SK-N-SH treated with all-trans-retinoic acid at 6 μM for 48 hours (cell line): ENCODE results near the gene GRIK4.

Source experiments
- ATAC-seq: fragments of 200-7000 bp; cut with Tn5 transposase; 3 replicates; pipeline ENCODE4 v1.9.1; 2020; ENCODE audit warnings: mild to moderate bottlenecking, moderate library complexity
- ARNTL ChIP-seq: fragments of 450-650 bp; formaldehyde crosslinking; IDR thresholded peaks from 2 replicates; pipeline ENCODE4 v1.5.0; 2020; ENCODE audit warnings: low read depth, mild to moderate bottlenecking, moderate library complexity, borderline replicate concordance
- BACH2 ChIP-seq: fragments of 250-450 bp; sonication (Bioruptor Pico); IDR thresholded peaks from 2 replicates; pipeline ENCODE4 v1.9.0; 2021; ENCODE audit warnings: mild to moderate bottlenecking, borderline replicate concordance
- CREB5 ChIP-seq: fragments of 250-450 bp; sonication (Bioruptor Pico); IDR thresholded peaks from 2 replicates; pipeline ENCODE4 v1.5.1; 2020; ENCODE audit warnings: low read depth, mild to moderate bottlenecking, moderate library complexity
- CSDC2 ChIP-seq: fragments of 250-450 bp; sonication (Bioruptor Pico); IDR thresholded peaks from 2 replicates; pipeline ENCODE4 v1.5.0; 2020; ENCODE audit warnings: mild to moderate bottlenecking, moderate library complexity
- CSRNP3 ChIP-seq: fragments of 250-450 bp; sonication (Bioruptor Pico); IDR thresholded peaks from 2 replicates; pipeline ENCODE4 v1.5.1; 2021; ENCODE audit warnings: mild to moderate bottlenecking, moderate library complexity
- ESRRG ChIP-seq: fragments of 250-450 bp; sonication (Bioruptor Pico); IDR thresholded peaks from 2 replicates; pipeline ENCODE4 v1.6.1; 2021; ENCODE audit warnings: mild to moderate bottlenecking
- GLIS3 ChIP-seq: fragments of 250-450 bp; sonication (Bioruptor Pico); IDR thresholded peaks from 2 replicates; pipeline ENCODE4 v1.5.0; 2020; ENCODE audit warnings: mild to moderate bottlenecking, moderate library complexity
- ISL1 ChIP-seq: fragments of 250-450 bp; sonication (Bioruptor Pico); IDR thresholded peaks from 2 replicates; pipeline ENCODE4 v2.1.2; 2022; ENCODE audit warnings: mild to moderate bottlenecking, moderate library complexity
- OSR1 ChIP-seq: fragments of 250-450 bp; sonication (Bioruptor Pico); IDR thresholded peaks from 2 replicates; pipeline ENCODE4 v1.8.0; 2022; ENCODE audit warnings: moderate library complexity, mild to moderate bottlenecking, inconsistent platforms
- PATZ1 ChIP-seq: fragments of 250-450 bp; sonication (Bioruptor Pico); IDR thresholded peaks from 2 replicates; pipeline ENCODE4 v1.8.0; 2020; ENCODE audit warnings: mild to moderate bottlenecking, moderate library complexity, borderline replicate concordance
- PPARA ChIP-seq: fragments of 250-450 bp; sonication (Bioruptor Pico); IDR thresholded peaks from 2 replicates; pipeline ENCODE4 v1.5.0; 2020; ENCODE audit warnings: mild to moderate bottlenecking, borderline replicate concordance
- RARB ChIP-seq: fragments of 250-450 bp; sonication (Bioruptor Pico); IDR thresholded peaks from 2 replicates; pipeline ENCODE4 v1.8.0; 2021; ENCODE audit warnings: mild to moderate bottlenecking, moderate library complexity
- SNAI2 ChIP-seq: fragments of 250-450 bp; sonication (Bioruptor Pico); IDR thresholded peaks from 2 replicates; pipeline ENCODE4 v1.5.0; 2020; ENCODE audit warnings: mild to moderate bottlenecking, moderate library complexity
- TCF4 ChIP-seq: fragments of 250-450 bp; sonication (Bioruptor Pico); IDR thresholded peaks from 2 replicates; pipeline ENCODE4 v1.8.0; 2021; ENCODE audit warnings: mild to moderate bottlenecking, moderate library complexity, borderline replicate concordance
- TOX ChIP-seq: fragments of 250-450 bp; sonication (Bioruptor Pico); IDR thresholded peaks from 2 replicates; pipeline ENCODE4 v1.8.0; 2021; ENCODE audit warnings: mild to moderate bottlenecking, moderate library complexity, borderline replicate concordance
- ZC3H10 ChIP-seq: fragments of 250-450 bp; sonication (Bioruptor Pico); IDR thresholded peaks from 2 replicates; pipeline ENCODE4 v1.5.1; 2021; ENCODE audit warnings: mild to moderate bottlenecking, moderate library complexity
- ZFP3 ChIP-seq: fragments of 250-450 bp; sonication (Bioruptor Pico); IDR thresholded peaks from 2 replicates; pipeline ENCODE4 v1.5.0; 2020; ENCODE audit warnings: mild to moderate bottlenecking, moderate library complexity
- ZFP30 ChIP-seq: fragments of 450-650 bp; formaldehyde crosslinking; IDR thresholded peaks from 2 replicates; pipeline ENCODE4 v1.5.0; 2022; ENCODE audit warnings: mild to moderate bottlenecking, moderate library complexity
- ZNF565 ChIP-seq: fragments of 450-650 bp; formaldehyde crosslinking; conservative IDR thresholded peaks from 2 replicates; pipeline ENCODE4 v1.5.0; 2020; ENCODE audit warnings: low read depth, mild to moderate bottlenecking, moderate library complexity
- ZNF8 ChIP-seq: fragments of 450-650 bp; formaldehyde crosslinking; IDR thresholded peaks from 2 replicates; pipeline ENCODE4 v1.5.0; 2020; ENCODE audit warnings: mild to moderate bottlenecking, moderate library complexity
- TF ChIP-seq, protein P1 (sequence below): fragments of 250-450 bp; sonication (Bioruptor Pico); IDR thresholded peaks from 2 replicates; pipeline ENCODE4 v1.5.0; 2020; ENCODE audit warnings: mild to moderate bottlenecking, moderate library complexity
- TF ChIP-seq, protein P2 (sequence below): fragments of 250-450 bp; sonication (Bioruptor Pico); IDR thresholded peaks from 2 replicates; pipeline ENCODE4 v1.8.0; 2021; ENCODE audit warnings: low read depth, mild to moderate bottlenecking, moderate library complexity, borderline replicate concordance

Gene GRIK4

GRCh38 chr11:120718171-120718570, 206.6 kb downstream of the GRIK4 start:
- ATAC-seq: no peak
- TF ChIP-seq GLIS3 (CRISPR knock-in tag) (no peak), ISL1 (no peak), TOX (no peak), TCF4 (CRISPR knock-in tag) (no peak), ARNTL (CRISPR knock-in tag) (no peak), ZFP30 (no peak), CSRNP3 (CRISPR knock-in tag) (no peak), RARB (no peak), CREB5 (CRISPR knock-in tag) (no peak), BACH2 (CRISPR knock-in tag) (no peak), OSR1 (CRISPR knock-in tag) (no peak), ZFP3 (CRISPR knock-in tag) (no peak), PATZ1 (CRISPR knock-in tag) (no peak)
- TF ChIP-seq, all 23 proteins: peak for 0

DNA sequence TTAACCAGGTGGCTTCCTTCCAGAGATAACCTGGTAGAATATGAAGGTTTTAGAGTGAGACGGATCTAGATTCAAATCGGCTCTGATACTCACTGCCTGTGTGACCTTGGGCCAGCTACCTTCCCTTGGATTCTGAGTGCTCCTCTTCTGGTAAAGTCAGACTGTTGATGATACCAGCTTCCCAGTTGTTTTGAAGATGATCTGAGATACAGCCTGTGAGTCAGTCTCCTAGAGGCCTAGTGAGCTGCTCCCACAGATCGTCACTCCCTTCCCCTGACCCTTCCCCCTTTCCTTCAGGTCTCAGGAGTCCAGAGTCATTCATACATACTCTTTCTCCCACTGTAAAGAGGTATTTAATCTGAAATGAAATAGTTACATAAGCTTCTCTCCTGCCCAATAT, 207.8 kb downstream of the GRIK4 start:
- TF ChIP-seq ZNF8 (no peak), GLIS3 (CRISPR knock-in tag) (no peak), SNAI2 (CRISPR knock-in tag) (no peak), PATZ1 (CRISPR knock-in tag) (no peak), TOX (no peak), CSDC2 (no peak), OSR1 (CRISPR knock-in tag) (no peak), ZFP3 (CRISPR knock-in tag) (no peak), ARNTL (CRISPR knock-in tag) (no peak), ISL1 (no peak), PPARA (CRISPR knock-in tag) (no peak), ESRRG (CRISPR knock-in tag) (no peak)
- no peak for ATAC-seq

DNA sequence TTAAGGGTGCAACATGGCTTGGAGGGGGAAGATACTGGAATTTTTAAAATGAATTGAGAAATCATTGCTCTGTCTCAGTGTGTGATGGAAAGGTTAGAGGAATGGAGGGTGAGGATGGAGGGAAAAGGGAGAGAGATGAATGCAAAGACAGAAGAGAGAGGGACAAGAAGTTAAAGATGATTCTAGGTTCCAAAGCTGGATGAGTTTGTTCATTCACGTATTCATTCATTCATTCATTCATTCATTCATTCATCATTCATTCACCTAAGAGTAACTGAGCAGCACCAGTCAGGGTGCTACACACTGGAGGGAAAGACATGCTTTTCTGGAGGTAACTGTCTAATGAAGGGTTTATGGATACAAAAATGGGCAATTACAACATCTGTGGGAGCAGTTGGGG, 209.2 kb downstream of the GRIK4 start:
- TF ChIP-seq ZNF565 (CRISPR knock-in tag) (no peak), ZFP3 (CRISPR knock-in tag) (no peak), ZNF8 (no peak), RARB (no peak), TOX (no peak), PATZ1 (CRISPR knock-in tag) (no peak), ZC3H10 (CRISPR knock-in tag) (no peak), ARNTL (CRISPR knock-in tag) (no peak), PPARA (CRISPR knock-in tag) (no peak), OSR1 (CRISPR knock-in tag) (no peak), GLIS3 (CRISPR knock-in tag) (no peak), SNAI2 (CRISPR knock-in tag) (no peak), CSDC2 (no peak), CREB5 (CRISPR knock-in tag) (no peak)
- TF ChIP-seq, protein P1, sequence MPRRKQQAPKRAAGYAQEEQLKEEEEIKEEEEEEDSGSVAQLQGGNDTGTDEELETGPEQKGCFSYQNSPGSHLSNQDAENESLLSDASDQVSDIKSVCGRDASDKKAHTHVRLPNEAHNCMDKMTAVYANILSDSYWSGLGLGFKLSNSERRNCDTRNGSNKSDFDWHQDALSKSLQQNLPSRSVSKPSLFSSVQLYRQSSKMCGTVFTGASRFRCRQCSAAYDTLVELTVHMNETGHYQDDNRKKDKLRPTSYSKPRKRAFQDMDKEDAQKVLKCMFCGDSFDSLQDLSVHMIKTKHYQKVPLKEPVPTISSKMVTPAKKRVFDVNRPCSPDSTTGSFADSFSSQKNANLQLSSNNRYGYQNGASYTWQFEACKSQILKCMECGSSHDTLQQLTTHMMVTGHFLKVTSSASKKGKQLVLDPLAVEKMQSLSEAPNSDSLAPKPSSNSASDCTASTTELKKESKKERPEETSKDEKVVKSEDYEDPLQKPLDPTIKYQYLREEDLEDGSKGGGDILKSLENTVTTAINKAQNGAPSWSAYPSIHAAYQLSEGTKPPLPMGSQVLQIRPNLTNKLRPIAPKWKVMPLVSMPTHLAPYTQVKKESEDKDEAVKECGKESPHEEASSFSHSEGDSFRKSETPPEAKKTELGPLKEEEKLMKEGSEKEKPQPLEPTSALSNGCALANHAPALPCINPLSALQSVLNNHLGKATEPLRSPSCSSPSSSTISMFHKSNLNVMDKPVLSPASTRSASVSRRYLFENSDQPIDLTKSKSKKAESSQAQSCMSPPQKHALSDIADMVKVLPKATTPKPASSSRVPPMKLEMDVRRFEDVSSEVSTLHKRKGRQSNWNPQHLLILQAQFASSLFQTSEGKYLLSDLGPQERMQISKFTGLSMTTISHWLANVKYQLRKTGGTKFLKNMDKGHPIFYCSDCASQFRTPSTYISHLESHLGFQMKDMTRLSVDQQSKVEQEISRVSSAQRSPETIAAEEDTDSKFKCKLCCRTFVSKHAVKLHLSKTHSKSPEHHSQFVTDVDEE (CRISPR knock-in tag): no peak
- TF ChIP-seq, protein P2, sequence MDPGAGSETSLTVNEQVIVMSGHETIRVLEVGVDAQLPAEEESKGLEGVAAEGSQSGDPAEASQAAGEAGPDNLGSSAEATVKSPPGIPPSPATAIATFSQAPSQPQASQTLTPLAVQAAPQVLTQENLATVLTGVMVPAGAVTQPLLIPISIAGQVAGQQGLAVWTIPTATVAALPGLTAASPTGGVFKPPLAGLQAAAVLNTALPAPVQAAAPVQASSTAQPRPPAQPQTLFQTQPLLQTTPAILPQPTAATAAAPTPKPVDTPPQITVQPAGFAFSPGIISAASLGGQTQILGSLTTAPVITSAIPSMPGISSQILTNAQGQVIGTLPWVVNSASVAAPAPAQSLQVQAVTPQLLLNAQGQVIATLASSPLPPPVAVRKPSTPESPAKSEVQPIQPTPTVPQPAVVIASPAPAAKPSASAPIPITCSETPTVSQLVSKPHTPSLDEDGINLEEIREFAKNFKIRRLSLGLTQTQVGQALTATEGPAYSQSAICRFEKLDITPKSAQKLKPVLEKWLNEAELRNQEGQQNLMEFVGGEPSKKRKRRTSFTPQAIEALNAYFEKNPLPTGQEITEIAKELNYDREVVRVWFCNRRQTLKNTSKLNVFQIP (CRISPR knock-in tag): no peak
- no peak for ATAC-seq
